ENCODE measurements around the gene SASH3. TPM values are rescaled to one million over a fixed set of nuclear protein-coding genes. Genes with fewer than 3 reads are reported as not detected.

SASH3 gene
- total and polyA plus RNA-seq, 8 donors: 0.31 to 8.5 (median 1.2) TPM

DNA sequence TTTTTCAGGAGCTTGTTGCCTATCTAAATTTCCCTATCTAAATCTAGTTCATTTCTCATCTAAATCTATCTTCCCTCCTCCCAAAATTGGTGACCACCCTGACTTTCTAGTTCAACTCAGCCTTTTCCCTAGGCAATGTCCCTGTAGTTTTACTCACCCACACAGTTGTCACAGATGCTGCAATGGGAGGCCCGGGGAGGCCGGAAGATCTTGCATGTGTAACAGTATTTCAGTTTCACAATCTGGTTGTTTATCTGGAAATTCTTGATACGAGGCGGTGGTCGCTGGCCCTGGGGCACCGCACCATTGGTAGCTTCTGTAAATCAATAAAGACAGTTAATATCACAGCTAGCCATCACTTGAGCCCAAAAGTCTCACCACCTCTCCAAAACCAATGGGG lies 43.8 kb downstream of the SASH3 start:
- intact Hi-C loops (cut with DNase I): no loop called here
- TF ChIP-seq, protein P1, sequence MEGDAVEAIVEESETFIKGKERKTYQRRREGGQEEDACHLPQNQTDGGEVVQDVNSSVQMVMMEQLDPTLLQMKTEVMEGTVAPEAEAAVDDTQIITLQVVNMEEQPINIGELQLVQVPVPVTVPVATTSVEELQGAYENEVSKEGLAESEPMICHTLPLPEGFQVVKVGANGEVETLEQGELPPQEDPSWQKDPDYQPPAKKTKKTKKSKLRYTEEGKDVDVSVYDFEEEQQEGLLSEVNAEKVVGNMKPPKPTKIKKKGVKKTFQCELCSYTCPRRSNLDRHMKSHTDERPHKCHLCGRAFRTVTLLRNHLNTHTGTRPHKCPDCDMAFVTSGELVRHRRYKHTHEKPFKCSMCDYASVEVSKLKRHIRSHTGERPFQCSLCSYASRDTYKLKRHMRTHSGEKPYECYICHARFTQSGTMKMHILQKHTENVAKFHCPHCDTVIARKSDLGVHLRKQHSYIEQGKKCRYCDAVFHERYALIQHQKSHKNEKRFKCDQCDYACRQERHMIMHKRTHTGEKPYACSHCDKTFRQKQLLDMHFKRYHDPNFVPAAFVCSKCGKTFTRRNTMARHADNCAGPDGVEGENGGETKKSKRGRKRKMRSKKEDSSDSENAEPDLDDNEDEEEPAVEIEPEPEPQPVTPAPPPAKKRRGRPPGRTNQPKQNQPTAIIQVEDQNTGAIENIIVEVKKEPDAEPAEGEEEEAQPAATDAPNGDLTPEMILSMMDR (IDR thresholded peaks at IDR 0.05): no peak
- FAIRE-seq: no peak
- Histone ChIP-seq H3K4me1 (no peaks in the 10 kb centered on the region), H3K9me3 (no peaks in the 10 kb centered on the region), H3K4me3 (no peak overlapping the region), H3K27me3 (peaks cover 0 to 6% (median 0%) of the 10 kb centered on the region in 4 donors), H3K36me3 (no peaks in the 10 kb centered on the region), H3K27ac (no peak overlapping the region)
- no peak for ATAC-seq
- 78 to 87% methylated on average over 6 of the region's 6 CpGs for WGBS, 2 donors
- no peak for DNase-seq

GRCh38 chrX:129824620-129825019 lies 44.9 kb downstream of the SASH3 start:
- intact Hi-C loops (cut with DNase I): no loop called here
- H3K27ac ChIP-seq: no peak overlapping the region
- no peaks in the 10 kb centered on the region for H3K9me3 ChIP-seq
- H3K27me3 ChIP-seq: peaks cover 0 to 6% (median 0%) of the 10 kb centered on the region in 4 donors
- DNase-seq (no peak), ATAC-seq (no peak), FAIRE-seq (no peak)
- TF ChIP-seq, protein P1 (IDR thresholded peaks at IDR 0.05): no peak
- 89 to 95% methylated on average over 4 of the region's 4 CpGs for WGBS, 2 donors
- no peaks in the 10 kb centered on the region for H3K4me1 ChIP-seq
- no peak overlapping the region for H3K4me3 ChIP-seq
- H3K36me3 ChIP-seq: no peaks in the 10 kb centered on the region

GRCh38 chrX:129825746-129826505 lies 46.2 kb downstream of the SASH3 start:
- DNase-seq: no peak
- H3K4me1 ChIP-seq: no peaks in the 10 kb centered on the region
- no peak overlapping the region for H3K4me3 ChIP-seq
- WGBS, 2 donors: 65 to 66% methylated on average over 4 of the region's 4 CpGs
- H3K36me3 ChIP-seq: no peaks in the 10 kb centered on the region
- ATAC-seq: peak in 2 of 4 donors; percentile 45 to 56
- no peak overlapping the region for H3K27ac ChIP-seq
- TF ChIP-seq, protein P1 (IDR thresholded peaks at IDR 0.05): no peak
- no peaks in the 10 kb centered on the region for H3K9me3 ChIP-seq
- FAIRE-seq: no peak
- intact Hi-C loops (cut with DNase I): no loop called here
- peaks cover 0 to 6% (median 0%) of the 10 kb centered on the region in 4 donors for H3K27me3 ChIP-seq

DNA sequence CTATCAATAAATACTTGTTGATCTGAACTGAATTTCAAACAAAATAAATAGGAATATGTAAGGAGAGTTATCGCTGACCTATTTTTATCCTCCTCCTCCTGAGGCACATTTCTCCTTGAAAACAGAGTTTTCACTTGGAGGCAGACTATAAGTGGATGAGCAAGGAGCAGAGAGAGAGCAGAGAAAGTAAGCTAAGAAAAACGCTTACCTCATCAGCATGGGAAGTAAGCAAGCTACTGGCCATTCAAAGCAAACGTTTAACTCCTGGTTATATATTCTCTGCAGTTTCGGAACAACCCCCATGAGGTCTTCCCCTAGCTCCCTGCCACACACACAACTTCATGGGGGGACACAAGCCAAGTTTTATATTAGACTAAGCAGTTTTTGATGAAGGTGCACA lies 50.7 kb downstream of the SASH3 start:
- WGBS, 2 donors: 60 to 63% methylated on average over 4 of the region's 4 CpGs
- intact Hi-C loops (cut with DNase I): no loop called here
- TF ChIP-seq, protein P1 (IDR thresholded peaks at IDR 0.05): no peak
- DNase-seq (no peak), FAIRE-seq (no peak), ATAC-seq (no peak)
- no peaks in the 10 kb centered on the region for H3K27me3 ChIP-seq
- no peaks in the 10 kb centered on the region for H3K36me3 ChIP-seq
- no peak overlapping the region for H3K27ac ChIP-seq
- H3K4me1 ChIP-seq: no peaks in the 10 kb centered on the region
- H3K9me3 ChIP-seq: no peaks in the 10 kb centered on the region
- no peak overlapping the region for H3K4me3 ChIP-seq

All from pancreas (tissue), 10 donors.